IMR-90 (cell line): ENCODE data around the gene OSBPL6. TPM values are rescaled to one million over a fixed set of nuclear protein-coding genes. Genes with fewer than 3 reads are reported as not detected.
A peak's percentile ranks its signal among the peaks of the same experiment; 100 is the strongest.

Experiments used
- ATAC-seq: fragments of 200-7000 bp; cut with Tn5 transposase; 2 replicates; pipeline ENCODE4 v1.9.1; 2020; ENCODE audit warnings: low read depth, mild to moderate bottlenecking, moderate library complexity
- BruUV-seq: library from RNA; stranded (reverse); fragments of 400-500 nt; replicated peaks from 2 replicates; lab custom pipeline; 2021; lab: Mats Ljungman, UMichigan
- CTCF ChIA-PET: fragments of 300-600 bp; formaldehyde crosslinking; extraction: SDS; loops from one replicate; lab custom pipeline; 2021; ENCODE audit warnings: antibody characterized with exemption; lab: Yijun Ruan, JAX
- POLR2A ChIA-PET: fragments of 300-600 bp; sonication (Branson Sonifier 250); formaldehyde crosslinking; loops from one replicate; lab custom pipeline; 2022; ENCODE audit warnings: antibody characterized with exemption; ENCODE audit not compliant: unreplicated experiment; lab: Charles Lee
- DNase-seq: peaks from one replicate; pipeline ENCODE4 v3.0.0; 2013
- H2AFZ ChIP-seq: replicated peaks from 2 replicates; pipeline ENCODE3; 2013; ENCODE audit warnings: low read length, mild to moderate bottlenecking; ENCODE audit not compliant: poor library complexity
- H2AK5ac ChIP-seq: 2 replicates; pipeline ENCODE4 v1.6.1; 2013; ENCODE audit warnings: low read depth, low read length, inconsistent platforms
- H2AK9ac ChIP-seq: replicated peaks from 2 replicates; pipeline ENCODE3; 2013; ENCODE audit warnings: mild to moderate bottlenecking, low read depth, low read length, moderate library complexity; ENCODE audit not compliant: poor library complexity
- H2BK120ac ChIP-seq: 2 replicates; pipeline ENCODE4 v1.6.1; 2013; ENCODE audit warnings: low read depth, low read length, inconsistent platforms
- H2BK15ac ChIP-seq: 3 replicates; pipeline ENCODE4 v1.6.1; 2013; ENCODE audit warnings: low read depth, low read length, inconsistent platforms
- H2BK20ac ChIP-seq: 2 replicates; pipeline ENCODE4 v1.6.1; 2013; ENCODE audit warnings: low read depth, mild to moderate bottlenecking, inconsistent platforms, low read length, moderate library complexity
- H2BK5ac ChIP-seq: 2 replicates; pipeline ENCODE4 v1.6.1; 2013; ENCODE audit warnings: mild to moderate bottlenecking, low read depth, low read length, inconsistent platforms; ENCODE audit not compliant: poor library complexity, severe bottlenecking
- H3K14ac ChIP-seq: replicated peaks from 2 replicates; pipeline ENCODE4 v1.6.1; 2013; ENCODE audit warnings: low read depth, low read length, inconsistent platforms
- H3K18ac ChIP-seq: 2 replicates; pipeline ENCODE4 v1.6.1; 2013; ENCODE audit warnings: low read depth, low read length, control low read depth
- H3K23ac ChIP-seq: 2 replicates; pipeline ENCODE4 v1.6.1; 2013; ENCODE audit warnings: low read depth, low read length, inconsistent platforms
- H3K27ac ChIP-seq: 2 replicates; pipeline ENCODE4 v1.5.1; 2013; ENCODE audit warnings: mild to moderate bottlenecking, control low read depth, low read length; ENCODE audit not compliant: insufficient read depth
- H3K27me3 ChIP-seq: 2 replicates; pipeline ENCODE4 v1.6.1; 2013; ENCODE audit warnings: low read length; ENCODE audit not compliant: control insufficient read depth, insufficient read depth
- H3K36me3 ChIP-seq: 2 replicates; pipeline ENCODE4 v1.6.1; 2013; ENCODE audit warnings: low read length, mixed read lengths; ENCODE audit not compliant: control insufficient read depth, insufficient read depth
- H3K4ac ChIP-seq: 2 replicates; pipeline ENCODE4 v1.6.1; 2013; ENCODE audit warnings: low read depth, low read length, inconsistent platforms
- H3K4me1 ChIP-seq: 2 replicates; pipeline ENCODE4 v1.6.1; 2013; ENCODE audit warnings: low read length, mixed read lengths; ENCODE audit not compliant: control insufficient read depth, insufficient read depth
- H3K4me2 ChIP-seq: 2 replicates; pipeline ENCODE4 v1.6.1; 2013; ENCODE audit warnings: low read depth, mild to moderate bottlenecking, control low read depth, low read length, moderate library complexity
- H3K4me3 ChIP-seq: 2 replicates; pipeline ENCODE4 v1.5.1; 2013; ENCODE audit warnings: low read depth, mild to moderate bottlenecking, control low read depth, low read length, moderate library complexity; ENCODE audit not compliant: insufficient read depth
- H3K56ac ChIP-seq: 2 replicates; pipeline ENCODE4 v1.6.1; 2013; ENCODE audit warnings: low read length, inconsistent platforms; ENCODE audit not compliant: insufficient read depth; ENCODE audit errors: extremely low read depth
- H3K79me1 ChIP-seq, 2 experiments: 2 replicates each; pipeline ENCODE4 v1.6.1; 2013; ENCODE audit warnings: low read length in 2 of 2, inconsistent platforms in 1 of 2, low read depth in 1 of 2
- H3K9ac ChIP-seq: 2 replicates; pipeline ENCODE4 v1.6.1; 2013; ENCODE audit warnings: low read depth, low read length, control low read depth
- H3K9me1 ChIP-seq: 2 replicates; pipeline ENCODE4 v1.6.1; 2013; ENCODE audit warnings: low read length, inconsistent platforms; ENCODE audit not compliant: insufficient read depth
- H3K9me3 ChIP-seq: 2 replicates; pipeline ENCODE4 v1.6.1; 2013; ENCODE audit warnings: low read length; ENCODE audit not compliant: control insufficient read depth, insufficient read depth
- H4K20me1 ChIP-seq: 2 replicates; pipeline ENCODE4 v1.6.1; 2013; ENCODE audit warnings: low read length, inconsistent platforms; ENCODE audit not compliant: insufficient read depth
- H4K5ac ChIP-seq: 2 replicates; pipeline ENCODE4 v1.6.1; 2013; ENCODE audit warnings: mild to moderate bottlenecking, low read depth, low read length, control low read depth
- H4K8ac ChIP-seq, 2 experiments: 2 replicates each; pipeline ENCODE4 v1.6.1; 2013; ENCODE audit warnings: low read depth in 2 of 2, low read length in 2 of 2, control low read depth in 1 of 2, inconsistent platforms in 1 of 2
- H4K91ac ChIP-seq: 2 replicates; pipeline ENCODE4 v1.6.1; 2013; ENCODE audit warnings: low read depth, low read length, inconsistent platforms; ENCODE audit not compliant: insufficient read depth
- BHLHE40 ChIP-seq: fragments of 150-350 bp; IDR thresholded peaks from 2 replicates; pipeline ENCODE4 v1.6.1; 2016; ENCODE audit warnings: mild to moderate bottlenecking, low read depth, low read length
- CEBPB ChIP-seq: IDR thresholded peaks from 2 replicates; pipeline ENCODE4 v1.6.1; 2012; ENCODE audit warnings: low read depth, low read length, improper control_type of control experiment
- CHD1 ChIP-seq: IDR thresholded peaks from 2 replicates; pipeline ENCODE4 v1.6.1; 2012; ENCODE audit warnings: low read depth, low read length, improper control_type of control experiment
- FOS ChIP-seq: fragments of 150-350 bp; IDR thresholded peaks from 2 replicates; pipeline ENCODE4 v1.6.1; 2016; ENCODE audit warnings: low read depth, low read length
- MAFK ChIP-seq: IDR thresholded peaks from 2 replicates; pipeline ENCODE4 v1.6.1; 2012; ENCODE audit warnings: low read depth, low read length, improper control_type of control experiment
- MAZ ChIP-seq: IDR thresholded peaks from 2 replicates; pipeline ENCODE4 v1.6.1; 2012; ENCODE audit warnings: low read depth, mild to moderate bottlenecking, low read length, improper control_type of control experiment, moderate library complexity, borderline replicate concordance
- MXI1 ChIP-seq: IDR thresholded peaks from 2 replicates; pipeline ENCODE4 v1.6.1; 2012; ENCODE audit warnings: low read depth, mild to moderate bottlenecking, low read length, moderate library complexity, borderline replicate concordance
- NFE2L2 ChIP-seq: fragments of 150-350 bp; IDR thresholded peaks from 2 replicates; pipeline ENCODE4 v1.6.1; 2016; ENCODE audit warnings: low read depth, mild to moderate bottlenecking, low read length
- POLR2A ChIP-seq: IDR thresholded peaks from 2 replicates; pipeline ENCODE4 v1.6.1; 2012; ENCODE audit warnings: mild to moderate bottlenecking, low read depth, low read length
- RAD21 ChIP-seq: IDR thresholded peaks from 2 replicates; pipeline ENCODE4 v1.6.1; 2012; ENCODE audit warnings: low read length, improper control_type of control experiment
- RCOR1 ChIP-seq: IDR thresholded peaks from 2 replicates; pipeline ENCODE4 v1.6.1; 2012; ENCODE audit warnings: mild to moderate bottlenecking, low read length, improper control_type of control experiment; ENCODE audit not compliant: insufficient replicate concordance
- RFX5 ChIP-seq: IDR thresholded peaks from 2 replicates; pipeline ENCODE4 v1.8.0; 2012; ENCODE audit warnings: low read depth, mild to moderate bottlenecking, low read length, moderate library complexity
- SMC3 ChIP-seq: fragments of 150-350 bp; IDR thresholded peaks from 2 replicates; pipeline ENCODE4 v1.6.1; 2016; ENCODE audit warnings: low read depth, mild to moderate bottlenecking, antibody characterized with exemption, low read length, moderate library complexity
- WGBS, 2 experiments: methylation state at CpG; one replicate each; pipeline versions ENCODE4 v1.1.5 to v1.1.7; 2013; ENCODE audit warnings: missing lambda C conversion rate in 2 of 2; ENCODE audit not compliant: insufficient read length in 1 of 2; ENCODE audit errors: extremely low coverage in 2 of 2; 5-methylcytosine and 5-hydroxymethylcytosine counted together
- dilution Hi-C: fragments of 300-500 bp; cut with HindIII; formaldehyde crosslinking; loops from one replicate; pipeline ENCODE4 v1.14.3; 2018; ENCODE audit warnings: low sequenced_read_pairs; ENCODE audit not compliant: unreplicated experiment
- in situ Hi-C: fragments of 300-500 bp; cut with MboI; formaldehyde crosslinking; loops from 3 replicates; pipeline ENCODE4 v1.14.3; 2019; ENCODE audit warnings: low sequenced_read_pairs, inconsistent platforms, mixed read lengths
- intact Hi-C: fragments of 100-400 bp; cut with micrococcal nuclease; formaldehyde crosslinking; loops from 2 replicates; pipeline ENCODE4 v1.10.0; 2022
- polyA plus RNA-seq, 3 experiments: library from polyadenylated mRNA; depleted of rRNA; stranded (reverse); fragments of >200 nt; gene quantifications; 2 replicates each; pipeline ENCODE4 v1.2.3, GENCODE V29; 2012; ENCODE audit warnings: low replicate concordance in 1 of 3
- total RNA-seq: library from RNA; depleted of rRNA; stranded (reverse); fragments of >200 nt; gene quantifications from 2 replicates; pipeline ENCODE4 v1.2.3, GENCODE V29; 2012
- TF ChIP-seq, protein P1 (sequence below): fragments of 150-350 bp; IDR thresholded peaks from 2 replicates; pipeline ENCODE4 v1.6.1; 2016; ENCODE audit warnings: low read depth, mild to moderate bottlenecking, low read length, moderate library complexity, borderline replicate concordance
- TF ChIP-seq, protein P2 (sequence below): fragments of 150-350 bp; IDR thresholded peaks from 2 replicates; pipeline ENCODE4 v1.6.1; 2017; ENCODE audit warnings: mild to moderate bottlenecking, antibody characterized with exemption, low read length, low read depth

OSBPL6 gene
- total and polyA plus RNA-seq, 2 of the 4 experiments (the other 2 are of a cell fraction) = 3.2 to 3.7 TPM

DNA sequence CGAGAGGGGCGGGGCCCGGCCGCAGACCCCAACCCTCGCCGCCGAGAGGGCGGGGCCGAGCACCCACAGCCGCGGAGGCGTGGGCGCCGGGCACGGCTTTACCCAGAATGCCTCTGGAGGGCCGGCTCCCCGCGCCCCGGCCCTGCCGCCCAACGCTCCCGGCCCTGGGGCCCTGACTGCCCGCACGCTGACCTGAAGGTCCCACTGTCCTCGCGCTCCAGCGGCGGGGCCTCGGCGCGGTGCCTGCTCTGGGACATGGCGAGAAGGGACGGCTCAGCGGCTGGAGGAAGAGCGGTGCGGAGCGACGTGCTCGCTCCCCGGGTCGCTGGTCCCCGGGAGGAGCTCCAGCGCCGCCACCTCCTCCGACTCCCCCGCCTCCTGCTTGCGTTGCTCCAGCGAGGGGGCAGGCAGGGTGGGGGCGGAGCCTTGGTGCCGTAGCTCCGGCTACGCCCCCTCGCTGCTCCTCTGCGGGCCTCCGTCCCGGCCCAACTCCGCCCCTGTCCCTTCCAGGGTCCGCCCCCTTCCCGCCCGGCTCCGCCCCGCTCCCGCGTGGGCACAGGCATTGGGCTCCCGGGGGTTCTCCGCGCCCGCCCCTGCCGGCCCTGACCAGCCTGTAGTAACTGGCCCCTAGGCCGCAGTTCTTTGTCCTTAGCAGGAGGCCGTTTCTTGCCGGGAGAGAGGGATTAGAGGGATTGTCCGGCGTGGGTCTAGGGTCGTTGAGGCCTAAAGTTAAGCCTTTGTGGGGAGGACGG, 256.6 kb downstream of the OSBPL6 start, which contains the start of the genes PJVK and PRKRA:
Gene PJVK (plus strand): TSS at position 605 of the 752 bp plus-strand sequence. CDS start 2,032 bp downstream, outside the sequence.
Gene PRKRA (minus strand): TSS at position 402 of the 752 bp plus-strand sequence. CDS start 145 bp downstream, at position 257.
- H3K4me2 ChIP-seq = peak within 1 kb of the TSS; percentile 98
- intact Hi-C loops = loop anchor here (1.0 kb wide), 2 partner anchors 15 to 27 kb away; partner anchors contain the start of gene FKBP7
- CTCF ChIA-PET = no interaction called here
- peak within 1 kb of the TSS; percentile 98 for H3K14ac ChIP-seq
- H3K9me1 ChIP-seq = 0 out of 2 replicates have a peak, but pooled peaks cover 2% of the 10 kb centered on the region
- peak; percentile 98 for ATAC-seq
- peak within 1 kb of the TSS; percentile 91 to 100 for H4K8ac ChIP-seq
- H4K20me1 ChIP-seq = peaks cover 9% of the 10 kb centered on the region; the same call in 1 of the 2 replicates
- peak within 1 kb of the TSS; percentile 98 for H2AFZ ChIP-seq
- H2AK5ac ChIP-seq = peak within 1 kb of the TSS; percentile 94
- POLR2A ChIA-PET = interaction anchor here (0.7 to 1.0 kb wide), 3 partner anchors 25 to 72 kb away, joined by 3 to 6 read pairs (median 3); no protein-coding TSS in a partner anchor
- H3K56ac ChIP-seq = peak within 1 kb of the TSS; percentile 91
- peak within 1 kb of the TSS; percentile 100 for H4K5ac ChIP-seq
- H4K91ac ChIP-seq = peak within 1 kb of the TSS; percentile 96
- dilution Hi-C loops = no loop called here
- H3K4me3 ChIP-seq = peak within 1 kb of the TSS; percentile 86
- peak within 1 kb of the TSS; percentile 97 for H3K9ac ChIP-seq
- H3K9me3 ChIP-seq = no peaks in the 10 kb centered on the region
- BruUV-seq = no TSS peak
- peak within 1 kb of the TSS; percentile 99 for H3K4ac ChIP-seq
- H3K79me1 ChIP-seq = peaks cover 21 to 34% of the 10 kb centered on the region in 2 experiments
- in situ Hi-C loops = no loop called here
- peak within 1 kb of the TSS; percentile 84 for H2BK120ac ChIP-seq
- H2BK20ac ChIP-seq = no peak within 1 kb of the TSS
- peak within 1 kb of the TSS; percentile 96 for H3K23ac ChIP-seq
- H2BK15ac ChIP-seq = peak within 1 kb of the TSS; percentile 47; the same call in 1 of the 3 replicates
- peak within 1 kb of the TSS; percentile 90 for H3K18ac ChIP-seq
- peaks cover 6% of the 10 kb centered on the region for H3K4me1 ChIP-seq
- peak; percentile 97 for DNase-seq
- H3K27ac ChIP-seq = peak within 1 kb of the TSS; percentile 98
- 0% methylated on average over 48 of the region's 76 CpGs; no CpG with 5 or more reads in 1 of the 2 experiments for WGBS, 2 experiments
- H2AK9ac ChIP-seq = peak within 1 kb of the TSS; percentile 90
- H3K36me3 ChIP-seq = peaks cover 11% of the 10 kb centered on the region; the same call in 1 of the 2 replicates
- no peaks in the 10 kb centered on the region for H3K27me3 ChIP-seq
- peak within 1 kb of the TSS; percentile 97 for H2BK5ac ChIP-seq
- TF ChIP-seq BHLHE40 = no peak
- TF ChIP-seq CHD1 = no peak
- TF ChIP-seq MAZ = peak; percentile 94
- TF ChIP-seq RCOR1 = no peak
- TF ChIP-seq POLR2A = peak; percentile 94
- TF ChIP-seq CEBPB = peak; percentile 20; the same call in 1 of the 2 replicates
- no peak for TF ChIP-seq MAFK
- TF ChIP-seq RAD21 = no peak
- no peak; the same call in 1 of the 2 replicates for TF ChIP-seq NFE2L2
- TF ChIP-seq FOS = no peak
- TF ChIP-seq SMC3 = no peak
- TF ChIP-seq RFX5 = no peak
- TF ChIP-seq, protein P1, sequence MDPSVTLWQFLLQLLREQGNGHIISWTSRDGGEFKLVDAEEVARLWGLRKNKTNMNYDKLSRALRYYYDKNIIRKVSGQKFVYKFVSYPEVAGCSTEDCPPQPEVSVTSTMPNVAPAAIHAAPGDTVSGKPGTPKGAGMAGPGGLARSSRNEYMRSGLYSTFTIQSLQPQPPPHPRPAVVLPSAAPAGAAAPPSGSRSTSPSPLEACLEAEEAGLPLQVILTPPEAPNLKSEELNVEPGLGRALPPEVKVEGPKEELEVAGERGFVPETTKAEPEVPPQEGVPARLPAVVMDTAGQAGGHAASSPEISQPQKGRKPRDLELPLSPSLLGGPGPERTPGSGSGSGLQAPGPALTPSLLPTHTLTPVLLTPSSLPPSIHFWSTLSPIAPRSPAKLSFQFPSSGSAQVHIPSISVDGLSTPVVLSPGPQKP = no peak
- TF ChIP-seq, protein P2, sequence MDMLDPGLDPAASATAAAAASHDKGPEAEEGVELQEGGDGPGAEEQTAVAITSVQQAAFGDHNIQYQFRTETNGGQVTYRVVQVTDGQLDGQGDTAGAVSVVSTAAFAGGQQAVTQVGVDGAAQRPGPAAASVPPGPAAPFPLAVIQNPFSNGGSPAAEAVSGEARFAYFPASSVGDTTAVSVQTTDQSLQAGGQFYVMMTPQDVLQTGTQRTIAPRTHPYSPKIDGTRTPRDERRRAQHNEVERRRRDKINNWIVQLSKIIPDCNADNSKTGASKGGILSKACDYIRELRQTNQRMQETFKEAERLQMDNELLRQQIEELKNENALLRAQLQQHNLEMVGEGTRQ = no peak
- peak; percentile 75; the same call in 1 of the 2 replicates for TF ChIP-seq MXI1
